ENCODE data around the gene PARD6G. TPM values are rescaled to one million over a fixed set of nuclear protein-coding genes. Genes with fewer than 3 reads are reported as not detected.
A peak's percentile ranks its signal among the peaks of the same experiment; 100 is the strongest.

Gene PARD6G
- total and polyA plus RNA-seq, 5 experiments from 2014 or later = 0.13 to 0.34 (median 0.21) TPM; not detected in 1

- H3K4me3 Mint-ChIP-seq = no peak overlapping the region
- POLR2A ChIA-PET = no interaction called here
Measured at GRCh38 chr18:80200171-80200931, 47.0 kb downstream of the PARD6G start.

DNA sequence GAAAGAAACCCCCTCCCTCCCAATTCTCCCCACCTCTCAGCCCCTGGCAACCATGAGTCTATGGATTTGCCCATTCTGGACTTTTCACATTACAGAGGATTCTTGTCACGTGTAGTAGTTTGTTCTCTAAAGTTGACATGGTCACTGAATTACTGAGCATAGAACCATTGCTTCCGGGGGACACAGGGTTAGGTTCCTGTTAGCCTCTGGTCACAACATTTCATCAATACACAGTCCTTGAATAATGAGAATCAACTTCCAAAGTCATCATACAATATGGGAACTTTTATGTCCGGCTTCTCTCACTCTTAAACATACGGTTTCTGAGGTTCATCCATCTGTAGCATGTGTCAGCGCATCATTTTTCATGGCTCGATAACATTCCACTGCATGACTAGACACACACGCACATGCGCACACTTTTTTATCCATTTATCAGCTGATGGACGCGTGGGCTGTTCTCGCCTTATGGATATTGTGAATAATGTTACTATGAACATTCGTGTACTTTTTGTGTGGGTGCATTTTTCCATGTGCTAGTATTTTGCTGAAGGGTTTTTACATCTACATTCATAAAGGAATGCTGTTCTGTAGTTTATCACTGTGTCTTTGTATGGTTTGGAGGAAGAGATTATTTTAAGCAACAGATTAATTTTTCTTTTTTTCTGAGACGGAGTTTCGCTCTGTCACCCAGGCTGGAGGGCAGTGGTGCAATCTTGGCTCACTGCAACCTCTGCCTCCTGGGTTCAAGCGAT lies 48.1 kb downstream of the PARD6G start:
- H3K4me1 Mint-ChIP-seq = no peaks in the 10 kb centered on the region
- no peak for ATAC-seq
- peaks cover 6 to 27% (median 21%) of the 10 kb centered on the region in 5 donors for H3K27me3 Mint-ChIP-seq
- POLR2A ChIA-PET = no interaction called here
- no peak overlapping the region for H3K4me3 Mint-ChIP-seq
- H3K36me3 Mint-ChIP-seq = no peaks in the 10 kb centered on the region
- DNase-seq = no peak
- H3K27ac Mint-ChIP-seq = no peak overlapping the region
- H3K9me3 Mint-ChIP-seq = no peaks in the 10 kb centered on the region

More at GRCh38 chr18:80200171-80200931, 47.0 kb downstream of the PARD6G start:
- Mint-ChIP-seq H3K27ac (peak overlapping the region in 1 of 10 donors; percentile 45), H3K36me3 (no peaks in the 10 kb centered on the region), H3K9me3 (no peaks in the 10 kb centered on the region), H3K4me1 (no peaks in the 10 kb centered on the region), H3K27me3 (peaks cover 5 to 24% (median 14%) of the 10 kb centered on the region in 5 donors)
- ATAC-seq = no peak
- DNase-seq = no peak

GRCh38 chr18:80198391-80198790 lies 48.9 kb downstream of the PARD6G start:
- H3K27me3 Mint-ChIP-seq = peaks cover 6 to 32% (median 22%) of the 10 kb centered on the region in 5 donors
- DNase-seq (no peak), ATAC-seq (no peak)
- POLR2A ChIA-PET = no interaction called here
- no peaks in the 10 kb centered on the region for H3K9me3 Mint-ChIP-seq
- H3K27ac Mint-ChIP-seq = no peak overlapping the region
- H3K4me3 Mint-ChIP-seq = no peak overlapping the region
- H3K4me1 Mint-ChIP-seq = no peaks in the 10 kb centered on the region
- H3K36me3 Mint-ChIP-seq = no peaks in the 10 kb centered on the region

DNA sequence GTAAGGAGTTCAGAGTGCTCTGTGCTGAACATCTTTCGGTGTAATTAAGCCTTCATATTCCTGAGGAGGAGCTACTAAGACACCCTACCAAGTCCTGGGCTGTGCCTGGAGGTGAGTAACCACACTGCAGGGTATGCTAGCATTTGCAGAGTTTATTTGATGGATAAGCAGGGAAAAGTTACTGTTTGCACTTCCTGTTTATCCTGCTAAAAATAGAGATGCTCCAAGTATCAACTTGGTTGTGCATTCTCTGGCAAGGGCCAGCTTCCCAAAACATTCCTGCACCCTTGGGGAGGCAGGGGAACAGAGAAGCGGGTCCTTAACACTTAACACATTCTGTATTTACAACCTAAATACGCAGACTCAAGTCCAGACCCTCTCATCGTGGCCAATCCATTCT lies 49.8 kb downstream of the PARD6G start:
- no peak for DNase-seq
- H3K36me3 Mint-ChIP-seq = no peaks in the 10 kb centered on the region
- H3K27ac Mint-ChIP-seq = no peak overlapping the region
- H3K4me3 Mint-ChIP-seq = no peak overlapping the region
- H3K4me1 Mint-ChIP-seq = no peaks in the 10 kb centered on the region
- peaks cover 4 to 34% (median 20%) of the 10 kb centered on the region in 5 donors for H3K27me3 Mint-ChIP-seq
- ATAC-seq = no peak
- POLR2A ChIA-PET = no interaction called here
- H3K9me3 Mint-ChIP-seq = no peaks in the 10 kb centered on the region

DNA sequence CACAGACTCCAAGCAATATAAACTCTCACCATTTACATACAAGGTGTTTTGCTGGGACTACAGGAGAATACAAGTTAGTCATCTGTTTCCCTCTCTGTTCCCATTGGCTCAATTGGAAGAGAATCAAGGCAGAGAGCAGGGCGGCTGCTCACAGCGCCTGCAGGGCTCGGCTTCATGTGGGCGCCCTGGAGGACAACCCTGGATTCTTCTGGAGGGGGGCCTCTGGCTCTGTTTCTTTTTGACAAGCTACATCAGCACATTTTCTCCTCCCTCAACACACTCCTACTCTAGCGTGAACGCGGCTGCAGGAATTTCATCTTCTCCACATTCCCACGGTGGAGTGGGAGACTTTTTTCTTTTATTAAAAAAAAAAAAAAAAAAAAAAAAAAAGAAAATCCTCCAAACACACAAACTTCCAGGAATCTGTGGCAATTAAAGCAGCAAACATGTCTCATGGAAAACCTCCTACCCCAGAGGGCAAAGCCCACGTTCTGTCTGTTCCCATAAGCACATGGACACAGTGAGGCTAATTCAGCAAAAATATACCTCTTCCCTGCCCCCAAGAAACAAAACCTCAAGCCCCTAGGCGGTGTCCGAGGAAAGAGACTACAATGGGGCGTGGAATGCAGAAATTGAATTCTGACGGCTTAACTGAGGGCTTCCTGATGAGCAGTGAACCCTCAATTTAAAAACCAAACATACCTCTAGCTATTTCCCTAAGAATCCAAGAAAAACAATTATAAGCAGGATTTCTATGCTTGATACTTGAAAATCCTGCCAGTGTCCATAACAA lies 50.6 kb downstream of the PARD6G start:
- no peaks in the 10 kb centered on the region for H3K9me3 Mint-ChIP-seq
- peaks cover 4 to 42% (median 20%) of the 10 kb centered on the region in 5 donors for H3K27me3 Mint-ChIP-seq
- H3K4me3 Mint-ChIP-seq = no peak overlapping the region
- DNase-seq (no peak), ATAC-seq (no peak)
- no peaks in the 10 kb centered on the region for H3K4me1 Mint-ChIP-seq
- no peak overlapping the region for H3K27ac Mint-ChIP-seq
- H3K36me3 Mint-ChIP-seq = no peaks in the 10 kb centered on the region
- POLR2A ChIA-PET = no interaction called here

DNA sequence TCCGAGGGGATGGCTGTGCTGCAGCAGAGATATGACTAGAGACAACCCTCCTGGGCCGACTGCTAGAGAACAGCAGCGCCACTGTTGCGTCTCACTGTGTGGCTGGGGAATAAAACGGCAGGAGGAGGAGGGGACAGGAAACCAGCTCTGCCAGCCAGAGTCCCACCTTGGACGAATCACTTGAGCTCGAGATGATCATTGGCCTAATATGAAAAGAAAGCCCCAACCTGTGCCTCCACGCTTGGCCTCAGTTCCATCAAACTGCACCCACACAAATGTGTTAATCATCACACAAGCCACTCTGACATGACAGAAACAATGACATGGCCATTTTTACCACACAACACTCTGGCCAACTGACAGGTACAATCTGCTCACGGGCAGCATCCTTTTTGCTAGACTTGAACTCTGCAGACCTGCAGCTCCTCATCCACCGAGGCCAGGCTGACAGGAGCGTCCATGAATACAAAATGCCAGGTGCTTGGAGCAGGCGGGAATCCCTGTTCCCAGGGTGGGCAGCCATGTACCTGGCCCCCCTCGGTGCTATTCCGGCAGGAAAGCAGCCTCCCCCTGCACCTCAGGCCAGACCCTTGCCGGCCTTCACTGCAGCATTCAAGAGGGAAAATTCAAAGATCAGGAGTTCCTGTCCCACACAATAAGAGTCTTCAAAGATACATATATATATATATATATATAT lies 52.3 kb downstream of the PARD6G start:
- Mint-ChIP-seq H3K36me3 (no peaks in the 10 kb centered on the region), H3K4me3 (no peak overlapping the region), H3K4me1 (no peaks in the 10 kb centered on the region), H3K27me3 (peaks cover 4 to 35% (median 20%) of the 10 kb centered on the region in 5 donors), H3K9me3 (no peaks in the 10 kb centered on the region), H3K27ac (no peak overlapping the region)
- POLR2A ChIA-PET = no interaction called here
- DNase-seq (no peak), ATAC-seq (no peak)

DNA sequence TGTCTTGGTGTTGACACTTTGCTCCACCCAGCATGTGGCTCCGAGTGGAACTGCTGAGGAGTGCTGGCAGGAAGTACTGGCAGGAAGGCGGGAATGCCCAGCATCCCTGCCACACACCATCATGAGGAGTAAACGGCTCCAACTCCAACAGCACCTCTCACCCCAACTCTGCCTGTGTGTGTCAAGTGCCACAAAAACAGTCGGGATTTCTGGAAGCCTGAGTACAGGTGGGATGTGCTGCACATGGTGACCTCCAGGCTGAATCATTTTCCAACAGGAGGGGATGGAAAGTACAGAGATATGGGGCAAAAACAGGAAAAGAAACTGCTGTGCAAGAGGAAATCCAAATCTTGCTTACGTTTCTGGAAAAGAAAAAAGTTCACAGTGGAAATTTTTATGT lies 53.6 kb downstream of the PARD6G start:
- no peak for DNase-seq
- POLR2A ChIA-PET = no interaction called here
- no peak for ATAC-seq
- H3K36me3 Mint-ChIP-seq = no peaks in the 10 kb centered on the region
- no peaks in the 10 kb centered on the region for H3K9me3 Mint-ChIP-seq
- no peak overlapping the region for H3K4me3 Mint-ChIP-seq
- H3K4me1 Mint-ChIP-seq = no peaks in the 10 kb centered on the region
- H3K27ac Mint-ChIP-seq = no peak overlapping the region
- H3K27me3 Mint-ChIP-seq = peaks cover 2 to 34% (median 17%) of the 10 kb centered on the region in 5 donors

DNA sequence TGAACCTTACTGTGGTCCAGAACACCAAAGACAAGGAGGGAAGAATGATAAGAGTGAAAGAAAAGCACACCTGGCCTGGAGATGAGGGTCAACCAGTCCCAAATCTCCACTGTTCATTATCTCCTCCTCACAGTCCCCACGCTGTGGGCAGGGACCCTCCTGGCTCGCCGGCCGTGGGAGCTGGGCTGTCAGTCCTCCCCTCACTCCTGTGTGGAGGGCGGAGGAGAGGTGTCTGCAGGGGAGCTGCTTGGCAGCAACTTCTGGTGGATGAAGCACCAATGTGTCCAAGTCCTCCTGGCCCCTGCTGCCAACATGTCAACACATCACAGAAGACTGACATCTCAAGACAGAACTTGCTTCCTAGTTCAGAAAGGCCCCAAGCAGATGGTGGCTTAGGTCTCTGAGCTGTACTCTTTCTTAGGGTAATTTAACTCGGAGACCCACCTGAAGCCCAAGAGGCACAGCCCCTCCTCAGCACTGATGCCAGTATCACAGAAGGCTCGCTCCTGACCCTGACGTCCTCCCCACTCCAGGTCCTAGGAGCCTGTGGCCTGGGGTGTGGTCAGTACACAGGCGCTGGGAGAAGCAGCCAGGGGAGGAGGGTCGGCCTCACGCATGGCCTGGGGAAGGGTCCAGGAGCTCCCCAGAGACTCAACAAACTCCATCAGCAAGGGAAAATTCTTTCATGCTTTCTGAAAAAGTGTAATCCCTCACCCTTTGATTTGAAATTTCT lies 54.5 kb downstream of the PARD6G start:
- Mint-ChIP-seq H3K27me3 (peaks cover 2 to 34% (median 17%) of the 10 kb centered on the region in 5 donors), H3K9me3 (no peaks in the 10 kb centered on the region), H3K4me1 (no peaks in the 10 kb centered on the region), H3K4me3 (no peak overlapping the region), H3K36me3 (no peaks in the 10 kb centered on the region), H3K27ac (no peak overlapping the region)
- no peak for ATAC-seq
- DNase-seq = no peak
- POLR2A ChIA-PET = no interaction called here

- no peaks in the 10 kb centered on the region for H3K36me3 Mint-ChIP-seq
- H3K27me3 Mint-ChIP-seq = peaks cover 2 to 34% (median 15%) of the 10 kb centered on the region in 5 donors
- H3K4me3 Mint-ChIP-seq = no peak overlapping the region
- no peaks in the 10 kb centered on the region for H3K9me3 Mint-ChIP-seq
- DNase-seq (no peak), ATAC-seq (no peak)
- no peaks in the 10 kb centered on the region for H3K4me1 Mint-ChIP-seq
- peak overlapping the region in 2 of 10 donors; percentile 21 to 73 for H3K27ac Mint-ChIP-seq
- POLR2A ChIA-PET = no interaction called here
Measured at GRCh38 chr18:80191907-80192652, 55.2 kb downstream of the PARD6G start.

GRCh38 chr18:80191264-80191663 lies 56.0 kb downstream of the PARD6G start:
- POLR2A ChIA-PET = no interaction called here
- H3K27me3 Mint-ChIP-seq = peaks cover 2 to 34% (median 12%) of the 10 kb centered on the region in 5 donors
- H3K4me3 Mint-ChIP-seq = no peak overlapping the region
- no peaks in the 10 kb centered on the region for H3K9me3 Mint-ChIP-seq
- H3K4me1 Mint-ChIP-seq = no peaks in the 10 kb centered on the region
- DNase-seq (no peak), ATAC-seq (no peak)
- H3K36me3 Mint-ChIP-seq = no peaks in the 10 kb centered on the region
- H3K27ac Mint-ChIP-seq = no peak overlapping the region

GRCh38 chr18:80190311-80190710 lies 57.0 kb downstream of the PARD6G start:
- Mint-ChIP-seq H3K4me3 (no peak overlapping the region), H3K27me3 (peaks cover 2 to 34% (median 14%) of the 10 kb centered on the region in 5 donors), H3K27ac (no peak overlapping the region), H3K4me1 (no peaks in the 10 kb centered on the region), H3K9me3 (no peaks in the 10 kb centered on the region), H3K36me3 (no peaks in the 10 kb centered on the region)
- DNase-seq (no peak), ATAC-seq (no peak)
- POLR2A ChIA-PET = no interaction called here
